ENCODE measurements around the gene SNX19. TPM values are rescaled to one million over a fixed set of nuclear protein-coding genes. Genes with fewer than 3 reads are reported as not detected.
A peak's percentile ranks its signal among the peaks of the same experiment; 100 is the strongest.

Gene SNX19
- total RNA-seq, 1 experiment from 2014 or later = 34.4 TPM

DNA sequence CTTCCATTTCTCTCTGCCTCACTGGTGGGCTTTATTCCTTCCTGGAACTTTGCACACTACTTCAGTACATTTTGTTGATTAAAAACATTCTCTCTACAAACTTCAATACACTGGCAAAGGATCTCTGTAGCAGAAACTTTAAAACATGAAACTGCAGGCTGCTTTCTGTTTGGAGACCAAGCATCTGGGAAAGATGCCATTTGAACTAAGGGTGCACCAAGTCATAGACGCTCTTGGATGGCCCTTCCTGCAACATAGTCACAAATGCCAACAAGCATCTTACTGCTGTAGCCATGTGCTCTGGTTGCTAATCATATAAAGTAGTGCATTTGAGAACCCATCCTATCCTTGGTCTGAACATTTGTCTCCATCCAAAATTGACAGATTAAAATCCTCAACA, 56.4 kb downstream of the SNX19 start:
- H3K4me3 Mint-ChIP-seq = no peak overlapping the region
- no peak for TF ChIP-seq CTCF (conservative IDR thresholded peaks at IDR 0.05)
- no peak overlapping the region for H4K91ac ChIP-seq (ENCODE audit: insufficient read length, low read depth, low read length)

More for the DNA sequence above, 56.4 kb downstream of the SNX19 start:
- Histone ChIP-seq H3K27me3 (ENCODE audit: insufficient read depth, low read length) (no peaks in the 10 kb centered on the region), H3K9ac (ENCODE audit: extremely low read depth, insufficient read length, low read length) (no peak overlapping the region), H3K23me2 (ENCODE audit: insufficient read length, low read depth, low read length, poor library complexity, severe bottlenecking) (no peaks in the 10 kb centered on the region), H3K56ac (ENCODE audit: insufficient read length, low read depth, low read length) (no peak overlapping the region), H3T11ph (ENCODE audit: low read length) (no peak overlapping the region), H2AK5ac (ENCODE audit: insufficient read length, low read length) (no peak overlapping the region), H3K18ac (ENCODE audit: insufficient read length, low read depth, low read length) (no peak overlapping the region), H4K8ac (replicated peaks; ENCODE audit: insufficient read length, low read depth, low read length) (no peak overlapping the region), H2BK120ac (ENCODE audit: low read depth, low read length, poor library complexity, severe bottlenecking) (no peak overlapping the region), H2BK12ac (ENCODE audit: insufficient read length, low read depth, low read length) (no peak overlapping the region), H3K9me3 (ENCODE audit: control insufficient read depth, low read depth, low read length) (no peaks in the 10 kb centered on the region), H2AFZ (ENCODE audit: low read length) (no peak overlapping the region), H2BK20ac (ENCODE audit: low read depth, low read length, poor library complexity, severe bottlenecking) (no peak overlapping the region), H3K23ac (ENCODE audit: insufficient read length, low read depth, low read length) (no peak overlapping the region), H4K20me1 (ENCODE audit: control insufficient read depth, insufficient read depth, insufficient read length) (no peaks in the 10 kb centered on the region), H4K5ac (ENCODE audit: insufficient read length, low read depth, low read length) (no peak overlapping the region), H3K79me2 (ENCODE audit: insufficient read depth, low read length) (no peaks in the 10 kb centered on the region), H3K27ac (ENCODE audit: insufficient read length, low read depth, low read length) (no peak overlapping the region), H3K14ac (ENCODE audit: insufficient read depth, low read length) (no peak overlapping the region), H3K4ac (ENCODE audit: low read depth, low read length) (no peak overlapping the region), H3K4me2 (ENCODE audit: insufficient read depth, insufficient read length, low read length) (no peak overlapping the region), H3K79me1 (ENCODE audit: insufficient read depth, low read depth, low read length, poor library complexity, severe bottlenecking) (no peaks in the 10 kb centered on the region), H3K4me1 (ENCODE audit: insufficient read depth, low read length) (no peaks in the 10 kb centered on the region), H2BK15ac (ENCODE audit: low read depth, low read length) (no peak overlapping the region), H2BK5ac (ENCODE audit: insufficient read length, low read length) (no peak overlapping the region)
- H3K9me3 Mint-ChIP-seq = peaks cover 11% of the 10 kb centered on the region in 2 experiments
- no CpG with 5 or more reads among the region's 1 CpG for WGBS (ENCODE audit: extremely low coverage, insufficient read length, low lambda C conversion rate)
- peaks cover 3 to 9% of the 10 kb centered on the region in 2 experiments; a peak in 3 of 4 replicates for H3K4me1 Mint-ChIP-seq
- H3K27ac Mint-ChIP-seq = peak overlapping the region in 1 of 3 experiments; percentile 73; a peak in 1 of 7 replicates
- H3K36me3 Mint-ChIP-seq (ENCODE audit: insufficient read depth in 1 of 3, low read depth in 3 of 3) = peaks cover 0 to 4% (median 0%) of the 10 kb centered on the region in 3 experiments; a peak in 2 of 7 replicates
- peaks cover 9% of the 10 kb centered on the region for H3K27me3 Mint-ChIP-seq (ENCODE audit: low read depth)
- DNase-seq = no peak

Measured in H9 (cell line).